Ishikawa (cell line): ENCODE data around the gene MCF2L.

ENCODE experiments used
- EP300 ChIP-seq: IDR thresholded peaks from 2 replicates; pipeline ENCODE4 v1.6.1; 2012; ENCODE audit warnings: borderline replicate concordance
- NFIC ChIP-seq: IDR thresholded peaks from 2 replicates; pipeline ENCODE4 v1.6.1; 2012
- RAD21 ChIP-seq: IDR thresholded peaks from 2 replicates; pipeline ENCODE4 v1.6.1; 2012; ENCODE audit warnings: low read depth
- YY1 ChIP-seq: IDR thresholded peaks from 2 replicates; pipeline ENCODE4 v1.6.1; 2012; ENCODE audit warnings: low read depth
- TF ChIP-seq, protein P1 (sequence below): IDR thresholded peaks from 2 replicates; pipeline ENCODE4 v1.6.1; 2012

DNA sequence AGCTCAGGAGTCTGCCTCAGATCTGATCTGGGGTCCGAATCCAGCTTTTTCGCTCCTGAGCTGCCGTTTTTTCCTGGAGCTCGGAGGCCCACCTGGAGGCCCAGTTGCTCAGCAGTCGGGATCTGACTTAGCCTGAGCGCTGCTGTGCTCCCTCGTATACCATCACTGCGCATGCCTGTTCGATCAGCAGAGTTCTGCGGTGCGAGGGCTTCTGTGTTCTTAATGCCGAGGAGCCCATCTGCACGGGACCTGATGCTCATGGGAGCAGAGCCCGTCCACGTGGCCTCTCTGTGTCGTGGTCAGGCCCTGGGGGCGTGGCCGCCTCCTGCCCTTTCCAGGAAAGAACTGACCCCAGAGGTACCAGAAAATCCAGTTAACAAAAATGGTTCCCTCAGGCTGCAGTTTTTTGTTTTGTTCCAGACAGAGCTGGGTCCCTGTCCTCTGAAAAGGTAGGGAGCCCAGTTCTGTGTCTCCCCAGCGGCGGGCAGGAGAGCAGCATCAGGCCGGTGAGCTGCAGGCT, 57.4 kb downstream of the MCF2L start:
- TF ChIP-seq YY1, result no peak
- TF ChIP-seq EP300, result no peak
- TF ChIP-seq RAD21, result no peak
- TF ChIP-seq, protein P1, sequence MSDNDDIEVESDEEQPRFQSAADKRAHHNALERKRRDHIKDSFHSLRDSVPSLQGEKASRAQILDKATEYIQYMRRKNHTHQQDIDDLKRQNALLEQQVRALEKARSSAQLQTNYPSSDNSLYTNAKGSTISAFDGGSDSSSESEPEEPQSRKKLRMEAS, result no peak
- no peak for TF ChIP-seq NFIC
